NCI-H2081 (cell line): Measurements from ENCODE around the gene INPP5B.
"Not testable (repeated sequence)": the region's sequence is repeated elsewhere in the genome, so short reads cannot be mapped to it uniquely, and the experiment has no call there.

Experiments used
- DNase-seq, 2 experiments: peaks; one replicate each; lab custom pipeline; 2025; lab: John Stamatoyannopoulos, UW

The INPP5B gene

DNA sequence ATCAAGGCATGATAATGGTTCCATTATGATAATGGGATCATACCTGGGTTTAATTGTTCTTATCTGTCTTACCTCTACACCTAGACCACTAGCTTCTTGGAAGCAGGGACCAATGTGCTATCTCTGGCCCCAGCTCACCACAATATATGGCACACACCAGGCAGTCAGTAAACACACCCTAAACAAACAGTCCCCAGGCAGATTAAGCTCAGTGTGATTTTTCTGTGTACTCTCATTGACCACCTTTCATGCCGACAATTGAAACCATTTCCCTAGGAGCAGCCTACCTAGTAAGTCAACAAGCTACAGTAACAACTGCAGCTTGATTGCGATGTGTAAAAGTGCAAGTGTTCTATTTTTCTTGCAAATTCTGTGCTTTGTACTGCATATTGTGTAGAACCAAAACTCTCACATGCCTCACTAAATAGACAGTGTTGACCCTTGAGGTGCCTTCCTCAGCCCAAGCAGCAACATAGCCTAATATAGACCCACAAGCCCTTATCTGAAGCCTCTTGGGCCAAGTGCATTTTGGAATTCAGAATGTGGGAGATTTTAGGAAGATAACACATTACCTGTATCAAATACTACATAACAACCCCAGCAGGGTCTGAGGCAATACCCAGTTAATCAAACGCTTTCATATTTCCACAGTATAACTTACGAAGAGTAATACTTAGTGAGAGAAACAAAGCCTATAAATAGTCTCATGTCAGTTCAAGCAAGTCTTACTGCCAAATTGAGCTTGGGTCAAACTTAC lies 32.0 kb downstream of the INPP5B start:
- DNase-seq = peak; percentile 80 to 93

- DNase-seq = not testable (repeated sequence)
These were observed 35.4 kb downstream of the INPP5B start for GRCh38 chr1:37911478-37911877.

- not testable (repeated sequence) for DNase-seq
These were observed 36.0 kb downstream of the INPP5B start for GRCh38 chr1:37910886-37911285.

DNA sequence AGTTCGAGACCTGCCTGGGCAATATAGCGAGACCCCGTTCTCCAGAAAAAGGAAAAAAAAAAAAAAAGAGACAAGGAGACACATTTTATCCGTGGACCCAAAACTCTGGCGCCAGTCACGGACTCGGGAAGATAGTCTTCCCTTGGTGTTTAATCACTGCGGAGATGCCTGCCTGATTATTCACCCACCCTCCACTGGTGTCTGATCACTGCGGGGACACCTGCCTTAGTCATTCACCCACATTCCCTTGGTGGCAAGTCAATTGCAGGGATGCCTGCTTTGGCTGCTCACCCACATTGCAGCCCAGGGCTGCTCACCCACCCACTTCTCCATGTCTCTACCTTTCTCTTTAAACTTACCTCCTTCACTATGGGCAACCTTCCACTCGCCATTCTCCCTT lies 38.3 kb downstream of the INPP5B start:
- not testable (repeated sequence) for DNase-seq

- DNase-seq = not testable (repeated sequence)
These were observed 39.3 kb downstream of the INPP5B start for GRCh38 chr1:37907416-37908125.

GRCh38 chr1:37906591-37906990 lies 40.3 kb downstream of the INPP5B start:
- not testable (repeated sequence) for DNase-seq

GRCh38 chr1:37905727-37906126 lies 41.1 kb downstream of the INPP5B start:
- no peak for DNase-seq

- not testable (repeated sequence) for DNase-seq
These were observed 42.9 kb downstream of the INPP5B start for GRCh38 chr1:37903921-37904320.

- no peak for DNase-seq
These were observed 43.9 kb downstream of the INPP5B start for GRCh38 chr1:37902983-37903382.

DNA sequence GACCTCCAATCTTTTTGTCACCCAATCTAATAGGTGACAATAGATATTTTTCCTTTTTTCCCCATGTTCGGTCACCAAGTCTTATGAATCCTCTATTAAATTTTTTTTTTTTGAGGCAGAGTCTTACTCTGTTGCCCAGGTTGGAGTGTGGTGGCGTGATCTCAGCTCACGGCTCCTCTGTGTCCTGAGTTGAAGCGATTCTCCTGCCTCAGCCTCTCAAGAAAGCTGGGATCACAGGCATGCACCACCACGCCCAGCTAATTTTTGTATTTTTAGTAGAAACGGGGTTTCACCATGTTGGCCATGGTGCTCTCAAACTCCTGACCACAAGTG lies 45.0 kb downstream of the INPP5B start:
- no peak for DNase-seq

GRCh38 chr1:37901191-37901892 lies 45.5 kb downstream of the INPP5B start:
- no peak for DNase-seq

GRCh38 chr1:37897563-37897962 lies 49.3 kb downstream of the INPP5B start:
- DNase-seq = not testable (repeated sequence)

DNA sequence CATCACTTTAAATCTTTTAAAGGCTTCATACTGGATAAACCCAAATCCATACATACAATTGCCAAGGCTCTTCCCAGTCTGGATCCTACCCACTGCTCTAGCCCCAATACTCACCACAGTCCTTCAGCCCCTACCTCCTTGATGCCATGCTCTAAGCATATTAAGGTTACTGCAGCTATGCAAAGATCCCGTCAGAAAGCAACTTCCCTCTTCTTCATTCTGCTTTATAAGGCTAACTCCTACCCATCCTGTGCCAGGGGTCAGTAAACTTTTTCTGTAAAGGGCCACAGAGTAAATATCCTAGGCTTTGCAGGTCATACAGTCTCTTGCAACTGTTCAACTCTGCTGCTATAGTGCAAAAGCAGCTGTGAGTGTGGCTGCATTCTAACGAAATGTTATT lies 53.2 kb downstream of the INPP5B start:
- DNase-seq = no peak

GRCh38 chr1:37892151-37893047 lies 54.5 kb downstream of the INPP5B start:
- DNase-seq = no peak

DNA sequence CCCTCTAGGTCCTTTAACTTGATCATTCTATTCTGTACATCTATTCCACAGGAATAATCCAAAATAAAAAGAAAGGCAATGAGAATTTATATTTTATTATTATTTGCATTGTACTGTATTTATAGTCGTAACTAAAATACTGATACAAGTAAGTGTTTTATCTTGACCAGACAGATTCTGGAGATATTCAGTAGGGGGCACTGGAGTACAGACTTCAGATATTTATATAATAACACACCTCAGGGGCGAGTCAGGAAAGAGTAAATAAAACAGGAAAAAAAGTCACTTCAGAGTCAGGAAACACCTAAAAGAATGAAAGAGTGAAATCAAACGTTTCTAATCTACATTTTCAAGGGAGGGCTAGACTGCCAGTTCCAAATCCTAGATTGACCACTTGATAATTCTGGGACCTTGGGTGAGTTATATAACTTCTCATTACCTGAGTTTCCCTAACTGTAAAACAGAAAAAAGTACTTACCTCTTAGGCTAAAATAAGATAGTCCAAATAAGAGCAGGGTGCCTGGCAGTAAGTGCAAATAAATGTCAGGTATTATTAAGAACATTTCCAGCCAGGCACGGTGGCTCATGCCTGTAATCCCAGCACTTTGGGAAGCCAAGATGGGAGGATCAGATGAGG lies 56.4 kb downstream of the INPP5B start:
- DNase-seq = peak; percentile 69

DNA sequence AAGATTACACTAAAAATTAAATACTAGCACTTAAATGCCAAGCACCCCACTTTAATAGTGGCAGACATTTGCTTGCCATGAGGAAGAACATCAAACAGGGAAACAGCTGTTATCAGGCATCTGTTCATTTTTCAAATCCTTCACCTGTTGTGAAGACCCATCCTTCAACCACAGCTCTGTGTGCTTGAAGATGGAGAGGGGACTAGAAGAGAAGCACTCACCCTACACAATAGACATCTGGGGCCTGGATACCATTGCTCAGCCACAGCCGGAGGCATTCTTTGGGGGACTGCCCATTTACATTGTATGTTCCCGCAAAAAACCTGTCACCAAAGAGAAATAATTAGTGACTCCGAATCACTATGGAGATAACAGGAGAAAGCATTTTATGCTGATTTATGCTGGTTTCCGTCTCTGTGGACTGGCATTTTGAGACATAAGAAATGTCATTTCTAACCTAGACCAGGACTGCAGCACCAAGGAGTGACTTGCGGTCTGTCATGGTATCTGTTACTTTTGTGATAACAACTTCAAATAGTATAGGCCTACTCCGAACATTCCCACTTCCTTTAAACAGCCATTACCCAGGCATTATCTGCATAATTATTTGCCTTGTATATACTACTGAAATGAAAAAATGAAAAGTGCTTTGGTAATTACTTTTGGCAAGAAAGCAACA lies 58.7 kb downstream of the INPP5B start:
- DNase-seq = no peak

GRCh38 chr1:37884145-37884544 lies 62.7 kb downstream of the INPP5B start:
- DNase-seq = no peak

DNA sequence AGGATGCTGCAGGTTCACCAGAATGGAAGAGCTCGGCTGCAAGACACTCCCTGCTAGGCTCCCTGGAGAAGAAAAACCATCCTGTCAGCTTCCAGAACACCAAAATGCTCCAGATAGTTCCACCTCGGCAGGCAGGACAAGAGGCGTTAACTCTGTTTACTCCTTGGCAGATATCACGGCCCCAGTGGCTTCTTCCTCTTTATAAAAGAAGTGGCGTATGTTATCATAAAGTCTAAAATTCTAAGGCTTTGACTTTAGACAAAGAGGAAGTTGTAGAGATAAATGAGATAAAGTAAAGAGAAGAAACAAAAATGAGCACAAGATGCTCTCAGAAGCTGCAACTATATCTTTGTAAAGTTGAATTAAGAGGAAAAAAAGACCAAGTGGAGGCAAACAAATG lies 63.2 kb downstream of the INPP5B start:
- no peak for DNase-seq

- DNase-seq = no peak
These were observed 67.0 kb downstream of the INPP5B start for GRCh38 chr1:37879865-37880264.

DNA sequence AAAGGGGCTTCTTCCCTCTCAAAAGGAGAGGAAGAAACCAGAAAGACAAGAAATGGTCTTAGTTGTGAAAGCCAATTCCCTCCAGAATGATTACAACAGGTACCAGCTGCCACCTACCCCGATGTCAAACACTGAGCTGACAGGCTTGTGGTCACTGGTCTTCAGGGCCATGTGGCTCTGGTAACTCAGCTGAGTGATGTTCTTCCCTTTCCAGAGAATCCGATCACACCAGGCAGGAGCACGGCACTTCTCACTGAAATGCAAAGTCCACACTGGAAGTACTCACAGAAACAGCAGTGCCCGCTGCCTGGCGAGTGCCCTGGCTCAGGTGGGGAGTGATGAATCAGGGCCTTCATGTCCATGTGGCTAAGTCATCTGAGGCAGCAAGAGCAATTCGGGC lies 68.8 kb downstream of the INPP5B start:
- DNase-seq = no peak

DNA sequence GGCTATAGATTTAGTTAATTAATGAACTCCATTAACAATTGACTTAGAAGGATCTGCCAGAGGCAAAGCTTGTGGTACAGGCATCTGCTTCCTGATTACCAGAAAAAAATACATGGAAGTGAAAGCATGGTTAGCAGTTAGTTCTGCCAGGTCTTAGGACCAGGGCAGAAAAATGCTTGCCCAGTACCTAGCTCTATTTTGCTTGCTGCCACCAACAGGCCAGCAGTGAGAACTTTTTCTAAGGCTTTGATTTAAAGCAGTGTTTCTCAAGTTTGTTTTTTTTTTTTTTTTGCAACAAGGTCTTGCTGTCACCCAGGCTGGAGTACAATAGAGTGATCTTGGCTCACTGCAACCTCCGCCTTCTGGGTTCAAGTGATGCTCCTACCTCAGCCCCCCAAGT lies 71.0 kb downstream of the INPP5B start:
- no peak for DNase-seq
